Measurements from ENCODE around the gene SELPLG. TPM values are rescaled to one million over a fixed set of nuclear protein-coding genes. Genes with fewer than 3 reads are reported as not detected.
"Not testable (repeated sequence)": the region's sequence is repeated elsewhere in the genome, so short reads cannot be mapped to it uniquely, and the experiment has no call there.

The SELPLG gene
- total RNA-seq, 1 donor from 2014 or later: not detected

- Mint-ChIP-seq H3K9me3 (peaks cover 7% of the 10 kb centered on the region), H3K27me3 (ENCODE audit: low read depth) (no peaks in the 10 kb centered on the region), H3K4me1 (peaks cover 5% of the 10 kb centered on the region), H3K4me3 (no peak overlapping the region), H3K27ac (no peak overlapping the region), H3K36me3 (peaks cover 13% of the 10 kb centered on the region)
- TF ChIP-seq CTCF (IDR thresholded peaks at IDR 0.05; ENCODE audit: unreplicated experiment): no peak
- DNase-seq (ENCODE audit: low spot score in 2 of 2, unreplicated experiment in 2 of 2): no peak
Measured at GRCh38 chr12:108663324-108664015, 29.8 kb upstream of the SELPLG start.

- peaks cover 27% of the 10 kb centered on the region for H3K36me3 Mint-ChIP-seq
- H3K27me3 Mint-ChIP-seq (ENCODE audit: low read depth); H3K4me1 Mint-ChIP-seq; H3K27ac Mint-ChIP-seq; DNase-seq (ENCODE audit: low spot score in 2 of 2, unreplicated experiment in 2 of 2); H3K9me3 Mint-ChIP-seq; H3K4me3 Mint-ChIP-seq: not testable (repeated sequence)
Measured at GRCh38 chr12:108658115-108658514, 24.4 kb upstream of the SELPLG start.

GRCh38 chr12:108657130-108657745, 23.5 kb upstream of the SELPLG start:
- Mint-ChIP-seq H3K27ac (no peak overlapping the region), H3K36me3 (peaks cover 25% of the 10 kb centered on the region), H3K4me3 (no peak overlapping the region), H3K9me3 (no peaks in the 10 kb centered on the region), H3K27me3 (ENCODE audit: low read depth) (no peaks in the 10 kb centered on the region), H3K4me1 (no peaks in the 10 kb centered on the region)
- no peak for TF ChIP-seq CTCF (IDR thresholded peaks at IDR 0.05; ENCODE audit: unreplicated experiment)
- DNase-seq (ENCODE audit: low spot score in 2 of 2, unreplicated experiment in 2 of 2): no peak

- not testable (repeated sequence) for H3K27ac Mint-ChIP-seq; H3K4me3 Mint-ChIP-seq; H3K9me3 Mint-ChIP-seq; H3K27me3 Mint-ChIP-seq (ENCODE audit: low read depth); H3K4me1 Mint-ChIP-seq; DNase-seq (ENCODE audit: low spot score in 2 of 2, unreplicated experiment in 2 of 2)
- H3K36me3 Mint-ChIP-seq: peaks cover 26% of the 10 kb centered on the region
Measured at GRCh38 chr12:108656247-108656646, 22.6 kb upstream of the SELPLG start.

- peaks cover 25% of the 10 kb centered on the region for H3K36me3 Mint-ChIP-seq
- H3K27me3 Mint-ChIP-seq (ENCODE audit: low read depth); H3K4me1 Mint-ChIP-seq; DNase-seq (ENCODE audit: low spot score in 2 of 2, unreplicated experiment in 2 of 2); H3K9me3 Mint-ChIP-seq; H3K27ac Mint-ChIP-seq; H3K4me3 Mint-ChIP-seq: not testable (repeated sequence)
Measured at GRCh38 chr12:108655812-108656175, 22.1 kb upstream of the SELPLG start.

- not testable (repeated sequence) for H3K9me3 Mint-ChIP-seq; H3K27ac Mint-ChIP-seq; H3K27me3 Mint-ChIP-seq (ENCODE audit: low read depth); H3K4me3 Mint-ChIP-seq; H3K4me1 Mint-ChIP-seq; DNase-seq (ENCODE audit: low spot score in 2 of 2, unreplicated experiment in 2 of 2)
- peaks cover 28% of the 10 kb centered on the region for H3K36me3 Mint-ChIP-seq
Measured at GRCh38 chr12:108654622-108655021, 20.9 kb upstream of the SELPLG start.

GRCh38 chr12:108653922-108654321, 20.2 kb upstream of the SELPLG start:
- Mint-ChIP-seq H3K36me3 (peaks cover 35% of the 10 kb centered on the region), H3K27ac (no peak overlapping the region)

More at GRCh38 chr12:108653922-108654321, 20.2 kb upstream of the SELPLG start:
- no peak for TF ChIP-seq CTCF (IDR thresholded peaks at IDR 0.05; ENCODE audit: unreplicated experiment)
- no peaks in the 10 kb centered on the region for H3K27me3 Mint-ChIP-seq (ENCODE audit: low read depth)
- DNase-seq (ENCODE audit: low spot score in 2 of 2, unreplicated experiment in 2 of 2): no peak
- no peak overlapping the region for H3K4me3 Mint-ChIP-seq
- no peaks in the 10 kb centered on the region for H3K9me3 Mint-ChIP-seq
- H3K4me1 Mint-ChIP-seq: peaks cover 4% of the 10 kb centered on the region

All from mesothelial cell of epicardium (in vitro differentiated cells).